SK-N-SH (cell line): ENCODE results near the gene C19orf33.

ENCODE experiments used
- CHD2 ChIP-seq: fragments of 150-350 bp; IDR thresholded peaks from 2 replicates; pipeline ENCODE4 v1.6.1; 2018; ENCODE audit warnings: low read length; ENCODE audit not compliant: partially characterized antibody
- EP300 ChIP-seq, 2 experiments: IDR thresholded peaks; 2 replicates each; pipeline versions ENCODE4 v1.4.0 to v1.6.1; 2012; ENCODE audit warnings: borderline replicate concordance in 1 of 2, low read depth in 1 of 2, low read length in 1 of 2
- JUND ChIP-seq: IDR thresholded peaks from 2 replicates; pipeline ENCODE4 v1.4.0; 2012
- MXI1 ChIP-seq: IDR thresholded peaks from 2 replicates; pipeline ENCODE4 v1.6.1; 2012; ENCODE audit warnings: mild to moderate bottlenecking, low read depth, low read length, improper control_type of control experiment
- POLR2AphosphoS5 ChIP-seq: IDR thresholded peaks from 2 replicates; pipeline ENCODE4 v1.6.1; 2012; ENCODE audit warnings: low read depth, low read length
- RAD21 ChIP-seq: IDR thresholded peaks from 2 replicates; pipeline ENCODE4 v1.6.1; 2012; ENCODE audit warnings: mild to moderate bottlenecking, low read length
- RCOR1 ChIP-seq: fragments of 150-350 bp; IDR thresholded peaks from 2 replicates; pipeline ENCODE4 v1.6.1; 2017; ENCODE audit warnings: antibody characterized with exemption, low read length
- SIN3A ChIP-seq: IDR thresholded peaks from 2 replicates; pipeline ENCODE4 v1.6.1; 2012; ENCODE audit warnings: low read depth, mild to moderate bottlenecking, low read length, moderate library complexity, borderline replicate concordance
- TAF1 ChIP-seq: IDR thresholded peaks from 2 replicates; pipeline ENCODE4 v1.6.1; 2012; ENCODE audit warnings: low read depth, mild to moderate bottlenecking, low read length, moderate library complexity, borderline replicate concordance
- TF ChIP-seq, protein P1 (sequence below): fragments of 200-600 bp; sonication (generic); IDR thresholded peaks from 2 replicates; pipeline ENCODE4 v1.6.1; 2017; ENCODE audit warnings: antibody characterized with exemption, mild to moderate bottlenecking, moderate library complexity
- TF ChIP-seq, protein P2 (sequence below): IDR thresholded peaks from 2 replicates; pipeline ENCODE4 v1.4.0; 2012; ENCODE audit warnings: low read depth, borderline replicate concordance
- TF ChIP-seq, protein P3 (sequence below): IDR thresholded peaks from 2 replicates; pipeline ENCODE4 v1.6.1; 2012; ENCODE audit warnings: mild to moderate bottlenecking, low read depth, low read length, moderate library complexity
- TF ChIP-seq, protein P4 (sequence below): IDR thresholded peaks from 2 replicates; pipeline ENCODE4 v1.4.0; 2012; ENCODE audit warnings: low read depth, borderline replicate concordance
- TF ChIP-seq, protein P5 (sequence below): IDR thresholded peaks from 2 replicates; pipeline ENCODE4; 2012

DNA sequence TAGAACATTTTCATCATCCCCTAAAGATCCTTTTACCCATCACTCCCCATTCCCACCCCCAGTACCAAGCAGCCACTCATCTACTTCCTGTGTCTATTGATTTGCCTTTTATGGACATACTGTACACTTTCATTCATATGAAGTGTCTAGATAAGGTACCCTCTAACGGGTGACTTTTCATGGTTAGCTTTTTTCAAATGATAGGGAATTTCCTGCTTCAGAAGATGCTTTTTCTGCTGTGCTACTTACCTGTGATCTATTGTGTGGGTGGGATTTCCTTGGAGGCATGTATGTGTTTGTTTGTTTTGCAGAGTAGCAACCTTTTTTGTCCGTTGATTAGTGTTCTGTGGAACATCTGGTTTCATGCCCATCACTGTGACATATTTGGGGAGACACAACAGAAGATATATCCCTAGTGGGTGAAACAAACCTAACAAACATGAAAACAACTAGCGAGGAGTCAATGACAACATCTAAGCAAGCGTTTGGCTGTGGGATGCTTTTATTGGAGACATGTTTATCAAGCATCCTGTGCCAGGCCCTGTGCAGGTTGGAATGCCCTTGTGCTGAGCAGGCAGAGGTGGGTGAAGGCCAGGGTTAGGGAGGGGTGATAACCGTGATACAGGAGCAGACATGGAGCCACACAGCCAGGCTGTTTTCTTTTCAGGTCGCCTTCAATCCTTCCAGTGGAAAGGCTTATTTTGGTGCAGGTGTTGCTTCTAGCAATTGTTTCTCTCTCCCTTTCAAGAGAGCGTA lies 22.1 kb upstream of the C19orf33 start:
- TF ChIP-seq, protein P1, sequence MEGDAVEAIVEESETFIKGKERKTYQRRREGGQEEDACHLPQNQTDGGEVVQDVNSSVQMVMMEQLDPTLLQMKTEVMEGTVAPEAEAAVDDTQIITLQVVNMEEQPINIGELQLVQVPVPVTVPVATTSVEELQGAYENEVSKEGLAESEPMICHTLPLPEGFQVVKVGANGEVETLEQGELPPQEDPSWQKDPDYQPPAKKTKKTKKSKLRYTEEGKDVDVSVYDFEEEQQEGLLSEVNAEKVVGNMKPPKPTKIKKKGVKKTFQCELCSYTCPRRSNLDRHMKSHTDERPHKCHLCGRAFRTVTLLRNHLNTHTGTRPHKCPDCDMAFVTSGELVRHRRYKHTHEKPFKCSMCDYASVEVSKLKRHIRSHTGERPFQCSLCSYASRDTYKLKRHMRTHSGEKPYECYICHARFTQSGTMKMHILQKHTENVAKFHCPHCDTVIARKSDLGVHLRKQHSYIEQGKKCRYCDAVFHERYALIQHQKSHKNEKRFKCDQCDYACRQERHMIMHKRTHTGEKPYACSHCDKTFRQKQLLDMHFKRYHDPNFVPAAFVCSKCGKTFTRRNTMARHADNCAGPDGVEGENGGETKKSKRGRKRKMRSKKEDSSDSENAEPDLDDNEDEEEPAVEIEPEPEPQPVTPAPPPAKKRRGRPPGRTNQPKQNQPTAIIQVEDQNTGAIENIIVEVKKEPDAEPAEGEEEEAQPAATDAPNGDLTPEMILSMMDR, result no peak
- TF ChIP-seq, protein P2, sequence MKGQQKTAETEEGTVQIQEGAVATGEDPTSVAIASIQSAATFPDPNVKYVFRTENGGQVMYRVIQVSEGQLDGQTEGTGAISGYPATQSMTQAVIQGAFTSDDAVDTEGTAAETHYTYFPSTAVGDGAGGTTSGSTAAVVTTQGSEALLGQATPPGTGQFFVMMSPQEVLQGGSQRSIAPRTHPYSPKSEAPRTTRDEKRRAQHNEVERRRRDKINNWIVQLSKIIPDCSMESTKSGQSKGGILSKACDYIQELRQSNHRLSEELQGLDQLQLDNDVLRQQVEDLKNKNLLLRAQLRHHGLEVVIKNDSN, result no peak
- no peak for TF ChIP-seq RAD21
- no peak for TF ChIP-seq CHD2
- TF ChIP-seq, protein P3, sequence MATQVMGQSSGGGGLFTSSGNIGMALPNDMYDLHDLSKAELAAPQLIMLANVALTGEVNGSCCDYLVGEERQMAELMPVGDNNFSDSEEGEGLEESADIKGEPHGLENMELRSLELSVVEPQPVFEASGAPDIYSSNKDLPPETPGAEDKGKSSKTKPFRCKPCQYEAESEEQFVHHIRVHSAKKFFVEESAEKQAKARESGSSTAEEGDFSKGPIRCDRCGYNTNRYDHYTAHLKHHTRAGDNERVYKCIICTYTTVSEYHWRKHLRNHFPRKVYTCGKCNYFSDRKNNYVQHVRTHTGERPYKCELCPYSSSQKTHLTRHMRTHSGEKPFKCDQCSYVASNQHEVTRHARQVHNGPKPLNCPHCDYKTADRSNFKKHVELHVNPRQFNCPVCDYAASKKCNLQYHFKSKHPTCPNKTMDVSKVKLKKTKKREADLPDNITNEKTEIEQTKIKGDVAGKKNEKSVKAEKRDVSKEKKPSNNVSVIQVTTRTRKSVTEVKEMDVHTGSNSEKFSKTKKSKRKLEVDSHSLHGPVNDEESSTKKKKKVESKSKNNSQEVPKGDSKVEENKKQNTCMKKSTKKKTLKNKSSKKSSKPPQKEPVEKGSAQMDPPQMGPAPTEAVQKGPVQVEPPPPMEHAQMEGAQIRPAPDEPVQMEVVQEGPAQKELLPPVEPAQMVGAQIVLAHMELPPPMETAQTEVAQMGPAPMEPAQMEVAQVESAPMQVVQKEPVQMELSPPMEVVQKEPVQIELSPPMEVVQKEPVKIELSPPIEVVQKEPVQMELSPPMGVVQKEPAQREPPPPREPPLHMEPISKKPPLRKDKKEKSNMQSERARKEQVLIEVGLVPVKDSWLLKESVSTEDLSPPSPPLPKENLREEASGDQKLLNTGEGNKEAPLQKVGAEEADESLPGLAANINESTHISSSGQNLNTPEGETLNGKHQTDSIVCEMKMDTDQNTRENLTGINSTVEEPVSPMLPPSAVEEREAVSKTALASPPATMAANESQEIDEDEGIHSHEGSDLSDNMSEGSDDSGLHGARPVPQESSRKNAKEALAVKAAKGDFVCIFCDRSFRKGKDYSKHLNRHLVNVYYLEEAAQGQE, result no peak
- TF ChIP-seq TAF1, result no peak
- no peak for TF ChIP-seq MXI1
- no peak for TF ChIP-seq POLR2AphosphoS5
- no peak for TF ChIP-seq EP300 (IDR thresholded peaks at IDR 0.05; ENCODE audit: borderline replicate concordance in 1 of 2, low read depth in 1 of 2, low read length in 1 of 2)
- no peak for TF ChIP-seq RCOR1
- no peak for TF ChIP-seq SIN3A
- TF ChIP-seq, protein P4, sequence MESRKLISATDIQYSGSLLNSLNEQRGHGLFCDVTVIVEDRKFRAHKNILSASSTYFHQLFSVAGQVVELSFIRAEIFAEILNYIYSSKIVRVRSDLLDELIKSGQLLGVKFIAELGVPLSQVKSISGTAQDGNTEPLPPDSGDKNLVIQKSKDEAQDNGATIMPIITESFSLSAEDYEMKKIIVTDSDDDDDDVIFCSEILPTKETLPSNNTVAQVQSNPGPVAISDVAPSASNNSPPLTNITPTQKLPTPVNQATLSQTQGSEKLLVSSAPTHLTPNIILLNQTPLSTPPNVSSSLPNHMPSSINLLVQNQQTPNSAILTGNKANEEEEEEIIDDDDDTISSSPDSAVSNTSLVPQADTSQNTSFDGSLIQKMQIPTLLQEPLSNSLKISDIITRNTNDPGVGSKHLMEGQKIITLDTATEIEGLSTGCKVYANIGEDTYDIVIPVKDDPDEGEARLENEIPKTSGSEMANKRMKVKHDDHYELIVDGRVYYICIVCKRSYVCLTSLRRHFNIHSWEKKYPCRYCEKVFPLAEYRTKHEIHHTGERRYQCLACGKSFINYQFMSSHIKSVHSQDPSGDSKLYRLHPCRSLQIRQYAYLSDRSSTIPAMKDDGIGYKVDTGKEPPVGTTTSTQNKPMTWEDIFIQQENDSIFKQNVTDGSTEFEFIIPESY, result no peak
- TF ChIP-seq, protein P5, sequence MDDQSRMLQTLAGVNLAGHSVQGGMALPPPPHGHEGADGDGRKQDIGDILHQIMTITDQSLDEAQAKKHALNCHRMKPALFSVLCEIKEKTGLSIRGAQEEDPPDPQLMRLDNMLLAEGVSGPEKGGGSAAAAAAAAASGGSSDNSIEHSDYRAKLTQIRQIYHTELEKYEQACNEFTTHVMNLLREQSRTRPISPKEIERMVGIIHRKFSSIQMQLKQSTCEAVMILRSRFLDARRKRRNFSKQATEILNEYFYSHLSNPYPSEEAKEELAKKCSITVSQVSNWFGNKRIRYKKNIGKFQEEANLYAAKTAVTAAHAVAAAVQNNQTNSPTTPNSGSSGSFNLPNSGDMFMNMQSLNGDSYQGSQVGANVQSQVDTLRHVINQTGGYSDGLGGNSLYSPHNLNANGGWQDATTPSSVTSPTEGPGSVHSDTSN, result no peak
- no peak for TF ChIP-seq JUND
